ENCODE data around the gene NF1.

NF1 gene

GRCh38 chr17:31072186-31072585, 22.6 kb upstream of the NF1 start (continued):
- peak; percentile 97 for TF ChIP-seq PRDM6 (tag by site-specific recombination; IDR thresholded peaks at IDR 0.05)
- TF ChIP-seq ZNF639 (tag by site-specific recombination; IDR thresholded peaks at IDR 0.05) = no peak
- TF ChIP-seq ZBTB21 (tag by site-specific recombination; IDR thresholded peaks at IDR 0.05) = no peak
- TF ChIP-seq ZIC2 (tag by site-specific recombination; IDR thresholded peaks at IDR 0.05) = no peak
- TF ChIP-seq ZSCAN18 (tag by site-specific recombination; IDR thresholded peaks at IDR 0.05) = no peak
- peak; percentile 48; the same call in 1 of the 2 replicates for TF ChIP-seq IKZF3 (tag by site-specific recombination; IDR thresholded peaks at IDR 0.05)
- TF ChIP-seq ZNF621 (tag by site-specific recombination; IDR thresholded peaks at IDR 0.05) = no peak
- no peak for TF ChIP-seq ZNF596 (tag by site-specific recombination; IDR thresholded peaks at IDR 0.05)
- TF ChIP-seq ZNF248 (tag by site-specific recombination; IDR thresholded peaks at IDR 0.05) = no peak
- TF ChIP-seq ZNF292 (tag by site-specific recombination; IDR thresholded peaks at IDR 0.05; ENCODE audit: borderline replicate concordance, low read depth) = no peak
- TF ChIP-seq KLF9 (tag by site-specific recombination; IDR thresholded peaks at IDR 0.05; ENCODE audit: low read depth) = no peak
- TF ChIP-seq SETDB1 (IDR thresholded peaks at IDR 0.05; ENCODE audit: insufficient read length, low read length) = no peak
- TF ChIP-seq ZBTB48 (tag by site-specific recombination; IDR thresholded peaks at IDR 0.05) = no peak
- TF ChIP-seq ZNF792 (tag by site-specific recombination; IDR thresholded peaks at IDR 0.05) = no peak
- TF ChIP-seq ZNF488 (tag by site-specific recombination; IDR thresholded peaks at IDR 0.05) = no peak
- TF ChIP-seq YY1 (tag by site-specific recombination; IDR thresholded peaks at IDR 0.05) = no peak
- TF ChIP-seq ZNF362 (tag by site-specific recombination; IDR thresholded peaks at IDR 0.05) = no peak
- no peak for TF ChIP-seq ZSCAN5A (tag by site-specific recombination; IDR thresholded peaks at IDR 0.05)
- no peak for TF ChIP-seq ZNF148 (tag by site-specific recombination; IDR thresholded peaks at IDR 0.05; ENCODE audit: borderline replicate concordance)
- no peak for TF ChIP-seq ZNF155 (tag by site-specific recombination; IDR thresholded peaks at IDR 0.05)
- no peak for TF ChIP-seq KLF7 (tag by site-specific recombination; IDR thresholded peaks at IDR 0.05; ENCODE audit: borderline replicate concordance)
- TF ChIP-seq KLF16 (tag by site-specific recombination; IDR thresholded peaks at IDR 0.05) = no peak
- no peak for TF ChIP-seq ZNF707 (tag by site-specific recombination; IDR thresholded peaks at IDR 0.05)
- TF ChIP-seq PATZ1 (tag by site-specific recombination; IDR thresholded peaks at IDR 0.05) = 0 out of 2 replicates have a peak, but pooled peaks have one; percentile 24
- TF ChIP-seq ZNF747 (tag by site-specific recombination; IDR thresholded peaks at IDR 0.05) = no peak
- TF ChIP-seq AEBP2 (tag by site-specific recombination; IDR thresholded peaks at IDR 0.05; ENCODE audit: borderline replicate concordance) = no peak

Data from HEK293 (cell line).